HG03175 (cell line): ENCODE results near the gene ATP8B4.

ENCODE experiments used
- ATAC-seq: cut with Tn5 transposase; IDR thresholded peaks from one replicate; pipeline ENCODE4 v1.9.1; 2021; ENCODE audit warnings: mild to moderate bottlenecking, moderate library complexity; ENCODE audit not compliant: unreplicated experiment

The ATP8B4 gene

DNA sequence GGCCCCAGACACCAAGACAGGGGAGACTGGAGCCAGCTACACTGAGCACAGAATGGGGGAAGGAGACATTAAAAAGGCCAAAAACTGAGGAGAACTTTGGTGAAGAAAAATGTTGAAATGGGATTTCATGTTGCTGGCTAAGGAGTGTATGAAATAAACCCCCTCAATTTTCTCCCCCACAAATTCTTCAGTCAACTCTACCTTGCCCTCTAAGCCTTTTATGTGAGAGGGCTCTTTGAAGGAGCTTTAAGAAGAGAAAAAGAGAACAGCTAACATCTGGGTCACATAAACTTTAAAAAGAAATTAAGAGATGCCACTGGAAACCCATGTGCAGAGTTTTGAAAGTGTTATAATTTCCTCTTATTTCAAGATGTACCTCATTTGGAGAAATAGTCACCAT is 88.6 kb downstream of the ATP8B4 start:
- no peak for ATAC-seq

DNA sequence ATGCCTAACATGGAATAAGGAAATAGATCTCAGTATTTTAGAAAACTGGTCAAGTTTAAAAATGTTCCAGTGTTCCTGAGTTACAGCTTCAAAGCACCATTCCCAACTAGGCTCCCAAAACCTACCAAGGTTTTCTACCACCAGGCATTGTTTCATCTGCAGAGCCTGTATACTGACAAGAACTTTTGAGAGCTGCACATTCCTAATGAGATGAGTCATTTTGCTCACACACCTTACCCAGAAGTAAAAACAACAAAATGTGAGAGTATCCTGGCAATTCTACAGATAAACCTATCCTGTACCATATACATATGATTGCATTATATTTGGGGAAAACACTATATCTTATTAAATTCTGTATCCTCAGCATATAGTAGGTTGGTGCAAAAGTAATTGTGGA is 90.7 kb downstream of the ATP8B4 start:
- no peak for ATAC-seq

DNA sequence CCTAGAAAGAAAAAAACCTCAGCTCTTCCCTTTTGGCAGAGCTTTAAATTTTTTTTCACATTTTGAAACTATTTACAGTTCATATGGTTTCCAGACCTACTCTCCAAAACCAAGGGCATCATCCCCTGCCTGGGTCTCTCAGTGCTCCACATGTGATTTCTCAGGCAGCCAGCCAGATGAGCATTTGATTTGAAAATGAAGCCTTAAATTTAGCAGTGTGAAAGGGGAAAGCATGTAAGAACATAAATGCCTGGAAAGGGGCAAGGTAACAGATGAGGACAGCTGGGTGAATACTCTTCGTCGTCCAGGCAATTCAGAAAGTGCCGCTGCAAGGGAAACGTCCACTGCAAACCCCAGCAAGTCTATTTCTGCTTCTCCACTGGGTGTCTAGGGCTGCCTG is 94.8 kb downstream of the ATP8B4 start:
- ATAC-seq: no peak

DNA sequence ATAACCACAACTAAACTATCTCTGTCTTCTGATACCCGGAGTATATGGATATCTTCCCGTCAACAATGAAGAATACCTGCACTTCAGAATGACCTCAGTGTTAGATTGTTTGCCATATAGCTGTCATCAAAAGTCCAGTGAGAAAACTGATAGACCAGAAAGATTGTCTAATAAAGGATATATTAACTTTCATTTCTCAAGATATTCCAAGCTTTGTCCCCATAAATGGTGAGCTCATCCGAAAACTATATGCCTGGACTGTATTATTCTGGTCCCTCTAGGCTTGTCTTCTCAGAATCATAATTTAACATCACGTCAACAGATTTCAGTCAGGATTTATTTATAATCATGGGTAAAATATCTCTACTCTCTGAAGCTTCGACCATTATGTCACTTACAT is 100.5 kb downstream of the ATP8B4 start:
- no peak for ATAC-seq

DNA sequence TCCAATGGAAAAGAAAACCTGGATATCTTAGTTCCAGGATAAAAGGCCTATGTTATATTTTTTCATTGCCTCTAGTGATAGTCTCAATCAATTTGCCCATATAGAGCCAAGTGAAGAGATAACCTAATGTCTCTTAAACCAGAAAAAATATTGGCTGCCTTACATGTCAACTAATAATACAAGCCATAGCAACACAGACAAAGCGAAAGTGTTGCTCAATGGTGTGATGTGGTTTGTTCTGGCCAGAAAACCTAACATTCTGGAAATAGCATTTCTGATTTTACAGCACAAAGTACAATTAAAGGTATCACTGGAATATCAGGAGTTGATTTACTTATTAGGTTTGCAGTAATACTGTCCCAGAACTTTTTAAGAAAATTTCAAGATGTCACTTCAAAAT is 101.5 kb downstream of the ATP8B4 start:
- ATAC-seq: no peak

DNA sequence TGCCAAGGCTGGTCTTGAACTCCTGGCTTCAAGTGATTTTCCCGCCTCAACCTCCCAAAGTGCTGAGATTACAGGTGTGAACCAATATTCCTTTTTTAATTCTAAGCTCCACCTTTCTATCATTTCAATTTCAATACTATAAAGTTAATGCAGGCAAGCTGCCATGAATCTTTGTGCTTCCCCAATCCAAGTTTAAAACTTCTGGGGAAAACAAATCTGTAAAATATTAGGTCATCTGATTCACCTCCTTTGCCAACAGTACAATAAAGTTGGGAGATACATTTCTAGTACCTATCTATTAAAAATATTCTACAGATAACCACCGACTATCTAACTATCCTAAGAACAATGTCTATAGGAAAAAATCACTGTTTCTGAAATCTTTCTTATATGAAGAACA is 102.1 kb downstream of the ATP8B4 start:
- no peak for ATAC-seq

DNA sequence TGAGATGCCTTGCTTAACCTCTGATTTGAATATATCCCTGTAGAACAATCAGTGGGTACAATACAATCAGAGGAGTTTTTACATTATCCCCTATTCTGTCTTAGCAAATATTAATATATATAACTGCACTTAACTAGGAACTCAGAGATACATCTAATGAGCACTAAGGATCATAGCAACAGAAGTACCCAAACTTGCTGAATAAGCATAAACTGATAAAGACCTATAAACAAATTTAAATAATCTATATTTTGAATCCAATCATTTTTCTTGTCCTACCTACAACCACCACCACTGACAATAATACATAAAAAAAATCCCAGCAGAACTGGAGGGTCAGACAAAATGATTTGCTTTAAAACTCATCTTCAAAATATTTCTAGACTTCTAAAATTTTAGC is 106.2 kb downstream of the ATP8B4 start:
- ATAC-seq: no peak

DNA sequence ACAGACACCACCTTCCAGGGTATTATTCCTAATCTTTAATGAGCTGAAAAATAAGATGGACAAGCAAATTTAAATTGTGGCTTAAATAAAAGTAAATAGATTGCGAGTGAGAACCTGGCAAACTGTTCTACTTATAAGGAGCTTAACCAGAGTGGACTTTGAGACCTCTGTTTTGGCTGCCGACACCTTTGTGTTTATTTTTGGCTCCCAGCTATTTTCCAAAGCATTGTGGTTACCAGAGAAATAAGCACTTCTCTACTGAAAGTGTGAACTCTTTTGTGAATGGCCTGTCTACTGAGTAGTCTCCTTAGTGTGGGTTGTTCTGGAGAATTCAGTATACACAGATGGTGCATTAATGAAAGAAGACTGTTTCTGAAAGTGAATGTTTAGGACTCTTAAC is 109.4 kb downstream of the ATP8B4 start:
- ATAC-seq: no peak

DNA sequence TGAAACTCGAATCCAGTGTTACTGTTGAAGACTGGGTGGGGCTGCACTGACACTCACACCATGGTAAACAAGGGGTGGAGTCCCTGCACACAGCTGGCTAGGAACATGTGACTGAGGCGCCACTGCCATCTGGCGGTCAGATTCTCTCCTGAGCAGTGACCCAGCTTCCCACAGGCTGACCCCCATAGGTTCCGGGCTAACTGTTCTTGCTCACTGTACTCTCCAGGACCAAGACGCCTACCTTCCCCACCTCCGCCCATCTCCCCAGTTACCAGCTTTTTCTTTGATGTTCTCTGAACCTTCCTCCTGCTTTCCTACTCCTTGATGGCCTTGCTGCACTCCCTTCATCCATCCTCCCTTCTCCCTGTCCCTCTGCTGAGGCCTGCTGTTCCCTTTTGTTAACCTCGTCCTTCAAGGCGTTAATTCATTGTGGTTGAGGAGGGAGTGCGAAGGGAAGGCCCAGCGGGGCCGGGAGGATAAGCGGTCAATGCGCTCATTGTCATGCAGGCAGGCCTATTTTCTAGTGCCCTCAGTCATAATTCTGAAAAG is 115.2 kb downstream of the ATP8B4 start:
- ATAC-seq: peak; percentile 99

DNA sequence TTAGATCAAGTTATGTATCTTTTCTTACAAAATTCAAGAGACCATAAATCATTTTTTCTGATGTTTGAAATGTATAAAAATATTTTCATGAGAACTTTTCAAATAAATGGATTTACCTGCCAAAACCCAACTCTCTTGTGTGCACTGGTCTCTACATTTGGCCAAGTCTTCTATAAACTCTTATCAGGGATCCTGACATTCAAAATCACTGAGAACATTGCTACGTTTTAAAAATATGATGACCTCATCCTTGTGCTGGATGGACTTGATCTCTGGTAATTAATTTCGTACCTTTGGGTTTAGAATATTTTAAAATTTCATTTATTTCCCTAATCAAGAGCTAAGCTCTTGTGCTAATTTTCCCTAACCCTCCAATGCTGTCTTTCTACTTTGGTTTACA is 127.4 kb downstream of the ATP8B4 start:
- no peak for ATAC-seq

DNA sequence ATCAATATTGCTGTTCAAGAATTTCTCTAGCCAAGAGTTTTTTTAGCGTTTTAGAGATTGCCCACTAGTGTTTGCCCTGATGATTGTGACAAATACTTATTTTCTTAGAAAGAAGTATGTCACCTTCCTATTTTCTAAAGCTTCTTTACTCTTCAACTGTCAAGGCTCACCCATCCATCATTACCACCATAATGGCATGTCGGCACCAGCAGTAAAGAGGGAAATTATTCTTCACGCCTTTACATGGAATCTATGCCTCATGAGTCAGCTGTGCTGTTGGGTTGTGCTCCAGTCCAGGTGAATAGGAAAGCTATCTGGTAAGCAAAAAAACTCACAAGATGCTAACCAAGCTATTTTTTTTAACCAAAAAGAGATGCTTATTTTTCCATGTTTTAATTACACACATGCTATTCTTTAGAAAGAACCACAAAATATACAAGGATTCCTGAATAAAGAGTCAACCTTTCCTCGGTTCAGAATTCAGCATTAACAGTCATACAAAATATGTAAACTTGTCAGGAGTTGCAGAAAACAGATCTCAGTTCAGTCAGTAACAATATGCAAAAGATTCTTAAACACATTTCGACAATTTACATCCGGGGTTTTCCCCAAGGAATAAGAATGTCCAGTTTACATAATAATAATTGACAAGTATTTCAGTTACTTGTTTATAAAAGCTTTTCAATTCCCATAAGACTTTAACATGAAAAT is 128.0 kb downstream of the ATP8B4 start:
- no peak for ATAC-seq

DNA sequence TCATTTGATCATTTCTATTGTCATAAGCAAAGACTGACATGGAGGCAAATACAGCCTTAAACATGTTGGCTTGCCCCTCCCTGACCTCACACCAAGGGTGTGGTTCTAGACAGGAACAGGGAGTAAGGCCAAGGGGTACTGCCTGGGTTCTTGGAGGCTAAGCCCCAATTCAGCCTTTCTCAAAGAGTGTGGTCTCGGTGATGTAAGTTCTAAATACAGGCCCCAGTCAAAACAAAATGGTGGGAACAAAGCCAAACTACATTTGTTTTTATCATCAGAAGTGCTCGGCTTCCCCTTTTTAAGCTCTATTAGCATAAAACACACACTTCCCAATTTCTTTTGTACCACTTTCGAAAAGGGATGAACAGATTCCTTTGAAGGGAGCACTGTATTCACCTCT is 129.5 kb downstream of the ATP8B4 start:
- no peak for ATAC-seq

DNA sequence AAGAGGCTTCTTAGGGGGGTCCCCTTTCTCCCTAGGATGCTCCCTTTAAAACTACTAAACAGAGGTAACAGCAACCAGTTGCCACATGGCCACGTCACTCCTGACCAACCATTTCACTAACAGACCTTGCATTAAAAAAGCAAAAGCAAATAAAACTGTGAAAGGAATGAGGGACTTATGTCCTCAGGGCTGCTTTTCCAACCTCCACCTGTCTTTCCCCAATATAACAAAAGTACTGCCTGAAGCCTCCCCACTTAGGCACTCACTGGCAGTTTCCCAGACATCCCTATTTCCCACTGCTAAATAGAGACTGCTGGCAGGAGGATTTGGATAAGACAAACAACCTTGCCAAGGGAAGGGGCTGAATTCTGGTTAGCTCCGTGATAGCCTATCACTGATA is 130.3 kb downstream of the ATP8B4 start:
- ATAC-seq: no peak

DNA sequence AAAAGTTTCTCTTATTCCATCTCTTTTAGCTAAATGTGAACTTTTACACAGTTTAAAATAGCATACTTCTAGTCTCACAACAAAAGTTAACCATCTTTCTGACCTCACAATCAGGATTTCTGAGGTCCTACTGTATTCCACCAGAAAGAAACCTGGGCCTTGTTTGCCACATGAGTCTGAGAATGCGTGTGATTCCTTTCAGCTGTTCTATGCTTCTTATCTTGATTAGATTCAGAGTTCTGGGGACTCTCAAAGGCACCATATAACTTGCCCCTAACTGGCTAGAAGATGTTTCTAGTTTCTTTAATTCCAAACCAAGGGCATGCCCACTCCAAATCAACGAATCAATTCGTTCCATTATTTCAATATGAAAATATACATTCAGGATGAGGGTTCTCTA is 131.1 kb downstream of the ATP8B4 start:
- ATAC-seq: no peak

DNA sequence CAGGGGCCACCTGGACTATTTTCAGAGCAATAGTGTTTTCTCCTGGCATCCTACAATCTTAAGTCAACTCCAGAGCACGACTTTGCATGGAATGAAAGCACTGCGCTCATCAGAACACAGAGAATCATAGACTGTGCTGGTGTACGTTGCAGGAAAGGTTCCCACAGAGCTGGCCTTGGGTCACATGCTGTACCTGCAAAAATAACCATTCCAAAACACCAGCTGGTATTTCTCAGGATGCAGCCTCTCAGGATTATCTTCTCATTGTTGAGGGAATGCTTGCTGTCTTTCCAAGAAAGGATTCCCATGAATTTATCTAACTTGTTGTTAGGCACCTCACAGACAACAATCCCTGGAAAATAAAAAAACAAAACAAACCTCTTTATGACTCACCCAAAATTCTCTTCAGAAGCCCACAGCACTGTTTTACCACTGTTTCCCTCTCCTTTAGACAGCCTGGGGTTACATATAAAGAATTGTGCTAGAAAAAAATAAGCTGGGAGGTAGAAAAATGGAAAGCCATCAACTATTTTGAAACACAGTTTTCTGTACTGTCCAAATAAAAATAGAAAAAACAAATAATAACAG is 131.7 kb downstream of the ATP8B4 start:
- no peak for ATAC-seq

DNA sequence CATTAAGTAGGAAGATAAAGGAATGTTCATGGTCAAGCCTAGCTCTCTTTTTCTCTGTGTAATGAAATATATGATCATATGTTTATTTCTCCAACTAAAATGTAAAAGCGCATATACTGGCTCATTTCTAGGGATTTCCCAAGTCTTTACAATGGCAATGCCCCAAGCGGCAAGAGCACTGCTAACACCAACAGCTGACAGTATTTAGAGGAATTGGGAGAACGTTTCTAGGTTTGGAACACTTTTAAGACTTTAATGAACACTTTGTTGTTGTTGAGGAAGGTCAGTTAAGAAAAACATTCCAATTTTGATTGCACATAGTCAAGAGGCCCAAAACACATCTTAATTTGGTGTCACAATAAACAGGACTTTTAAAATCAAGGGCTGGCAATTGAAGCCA is 132.7 kb downstream of the ATP8B4 start:
- no peak for ATAC-seq

DNA sequence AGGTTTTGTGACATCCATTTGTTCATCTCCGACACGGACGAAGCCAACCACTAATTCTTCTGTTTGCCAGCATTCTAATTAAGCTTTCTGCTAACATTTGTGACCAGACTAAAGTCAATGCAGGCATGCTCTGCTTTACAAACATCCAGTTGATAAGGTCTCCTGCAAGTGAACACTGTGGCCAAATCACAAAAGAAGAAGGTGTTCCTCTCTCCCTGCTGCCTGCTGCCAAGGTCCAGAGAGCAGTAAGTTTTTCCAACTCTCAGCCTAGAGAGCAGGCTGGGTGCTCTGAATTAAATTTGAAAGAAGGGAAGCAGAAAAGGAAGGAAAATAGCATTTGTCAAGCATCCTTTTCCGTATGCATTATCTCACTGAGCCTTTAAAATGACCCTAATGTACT is 133.6 kb downstream of the ATP8B4 start:
- no peak for ATAC-seq

DNA sequence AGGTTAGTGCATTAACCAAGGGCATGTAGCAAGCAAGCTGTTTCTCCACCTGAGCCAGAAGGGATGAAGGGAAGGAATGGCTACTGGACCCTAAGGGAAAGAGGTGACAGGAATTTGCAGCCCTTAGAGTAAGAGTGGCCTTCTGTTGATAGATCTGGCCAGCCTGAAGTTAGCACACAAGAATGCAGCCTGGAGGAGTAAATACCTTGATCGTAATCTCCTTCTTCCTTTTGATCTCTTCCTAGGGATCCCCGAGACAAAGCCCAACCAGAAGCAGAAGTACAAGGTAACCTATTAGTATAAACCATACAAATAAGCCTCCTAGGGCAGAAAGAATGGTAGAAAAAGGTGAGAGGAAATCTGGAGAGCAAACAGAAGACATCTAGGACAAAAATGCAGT is 134.6 kb downstream of the ATP8B4 start:
- ATAC-seq: no peak

DNA sequence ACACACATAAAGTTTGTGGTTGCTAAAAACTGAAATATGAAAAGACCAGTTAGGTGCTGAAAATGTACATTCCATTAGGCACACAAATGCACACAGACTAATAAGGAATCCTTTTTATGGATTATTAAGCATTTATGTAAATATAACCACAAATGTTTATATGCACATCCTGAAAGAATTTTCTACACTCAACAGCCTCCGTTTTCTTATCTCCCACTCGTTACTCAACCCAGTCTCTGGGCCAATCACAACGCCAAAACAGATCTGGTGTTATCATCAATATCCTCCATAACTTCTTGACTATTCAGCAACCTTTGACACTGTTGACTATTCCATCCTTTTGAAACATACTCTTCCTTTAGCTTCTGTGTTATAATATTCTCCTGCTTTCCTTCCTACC is 136.4 kb downstream of the ATP8B4 start:
- ATAC-seq: no peak

DNA sequence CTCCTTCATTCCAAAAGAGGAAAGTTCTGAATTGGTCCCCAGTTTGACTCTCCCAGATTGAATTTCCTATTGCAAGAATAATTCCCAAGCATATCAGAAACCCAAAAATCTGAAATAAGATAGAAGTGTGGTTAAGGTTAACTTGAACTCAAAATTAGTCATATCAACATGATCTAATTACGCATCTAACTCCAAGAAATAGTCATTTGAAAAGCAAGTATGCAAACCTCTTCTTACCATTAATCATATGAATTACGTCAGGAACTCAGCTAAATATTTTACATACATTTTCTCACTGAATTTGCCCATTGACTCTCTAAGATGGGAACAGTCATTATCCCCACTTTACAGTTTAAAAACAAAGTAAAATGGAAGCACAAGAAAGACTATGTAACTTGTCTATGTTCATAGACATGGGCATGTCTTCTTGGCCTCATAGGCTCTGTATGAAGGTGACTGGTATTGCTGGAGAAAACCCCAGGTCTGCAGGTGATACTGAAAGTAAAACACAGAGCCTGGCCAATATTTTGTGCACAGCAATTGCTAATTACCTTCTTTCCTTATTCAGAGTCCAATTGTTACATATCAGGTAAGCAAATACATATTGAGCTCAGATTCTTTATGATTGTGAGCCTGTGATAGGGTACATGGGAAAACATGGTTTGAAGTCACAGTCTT is 139.2 kb downstream of the ATP8B4 start:
- no peak for ATAC-seq

DNA sequence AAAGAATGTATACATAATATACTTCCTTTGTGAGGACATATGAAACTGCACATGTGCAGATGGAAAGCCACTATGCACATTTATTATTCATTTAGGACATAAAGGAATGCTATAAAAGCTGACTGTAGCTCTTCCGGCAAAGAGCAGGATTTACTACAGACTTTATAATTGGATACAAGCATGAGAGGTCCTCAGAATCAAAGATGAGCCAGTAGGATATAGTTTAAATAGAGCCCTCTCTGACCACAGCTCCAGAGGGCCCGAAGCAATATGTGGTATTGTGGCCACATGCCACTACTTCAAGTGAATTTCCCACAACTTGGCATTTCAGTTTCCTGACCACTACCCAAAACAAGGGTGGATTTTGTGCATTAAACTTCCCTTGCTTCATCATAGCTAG is 140.9 kb downstream of the ATP8B4 start:
- no peak for ATAC-seq

DNA sequence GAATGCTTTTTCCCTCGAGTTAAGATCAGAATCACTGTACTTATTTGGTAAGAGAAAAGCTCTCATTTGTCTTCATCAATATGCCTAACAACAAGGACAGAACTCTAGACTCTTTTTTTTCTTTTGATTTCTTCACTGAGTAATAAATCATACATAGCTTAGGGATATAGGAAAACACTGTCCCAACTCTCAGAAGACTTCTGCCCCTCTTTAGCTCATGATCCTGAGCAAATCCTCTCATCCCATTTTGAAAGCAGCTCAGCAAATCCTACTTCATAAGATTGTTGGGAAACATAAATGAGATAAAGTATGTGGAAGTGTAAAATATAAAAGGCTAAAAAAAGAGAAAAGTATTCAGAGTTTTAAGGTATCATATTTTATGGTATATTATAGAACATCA is 141.7 kb downstream of the ATP8B4 start:
- ATAC-seq: no peak
